ENCODE data around the gene HMX1. TPM values are rescaled to one million over a fixed set of nuclear protein-coding genes. Genes with fewer than 3 reads are reported as not detected.

Gene HMX1
- total RNA-seq, 1 experiment from 2014 or later: 5.0 TPM

- no peak for DNase-seq (ENCODE audit: low read depth)
Observed at GRCh38 chr4:8892556-8893226, 21.1 kb upstream of the HMX1 start.

GRCh38 chr4:8891646-8892555 lies 20.3 kb upstream of the HMX1 start:
- no peak for DNase-seq (ENCODE audit: low read depth)

GRCh38 chr4:8891255-8891645 lies 19.6 kb upstream of the HMX1 start:
- DNase-seq (ENCODE audit: low read depth): no peak

- DNase-seq (ENCODE audit: low read depth): no peak
Observed at GRCh38 chr4:8888856-8889255, 17.2 kb upstream of the HMX1 start.

GRCh38 chr4:8886612-8887406 lies 15.2 kb upstream of the HMX1 start:
- DNase-seq (ENCODE audit: low read depth): no peak

GRCh38 chr4:8882239-8882638 lies 10.6 kb upstream of the HMX1 start:
- no peak for DNase-seq (ENCODE audit: low read depth)

GRCh38 chr4:8880851-8881250 lies 9.2 kb upstream of the HMX1 start:
- no peak for DNase-seq (ENCODE audit: low read depth)

GRCh38 chr4:8879574-8879973 lies 7.9 kb upstream of the HMX1 start:
- DNase-seq (ENCODE audit: low read depth): no peak

- no peak for DNase-seq (ENCODE audit: low read depth)
Observed at GRCh38 chr4:8878421-8878820, 6.8 kb upstream of the HMX1 start.

GRCh38 chr4:8877780-8878040 lies 6.1 kb upstream of the HMX1 start:
- DNase-seq (ENCODE audit: low read depth): no peak

- DNase-seq (ENCODE audit: low read depth): no peak
Observed at GRCh38 chr4:8876982-8877779, 5.5 kb upstream of the HMX1 start.

- DNase-seq (ENCODE audit: low read depth): no peak
Observed at GRCh38 chr4:8874896-8875680, 3.4 kb upstream of the HMX1 start.

GRCh38 chr4:8874003-8874895 lies 2.6 kb upstream of the HMX1 start:
- DNase-seq (ENCODE audit: low read depth): no peak

GRCh38 chr4:8872402-8873291 lies 1.0 kb upstream of the HMX1 start:
- no peak for DNase-seq (ENCODE audit: low read depth)

- DNase-seq (ENCODE audit: low read depth): no peak
Observed at GRCh38 chr4:8870647-8871416, 807 bp downstream of the HMX1 start.

- DNase-seq (ENCODE audit: low read depth): no peak
Observed at GRCh38 chr4:8869898-8870646, 1.6 kb downstream of the HMX1 start.

Data from Daoy (cell line).